Liver (tissue), 9 donors: ENCODE measurements around the gene USP35. TPM values are rescaled to one million over a fixed set of nuclear protein-coding genes. Genes with fewer than 3 reads are reported as not detected.

ENCODE experiments used
- DNase-seq: peaks from one replicate; pipeline ENCODE4 v3.0.0-alpha.2; 2017; ENCODE audit warnings: low spot score
- H3K27ac ChIP-seq, 2 donors: one replicate each; pipeline ENCODE4 v1.7.0; 2013; ENCODE audit warnings: inconsistent platforms in 2 of 2, low read length in 2 of 2, control low read depth in 1 of 2, low read depth in 1 of 2, mild to moderate bottlenecking in 1 of 2
- H3K27me3 ChIP-seq, 4 donors: one replicate each; pipeline versions ENCODE4 v1.6.1 to v1.7.0; 2013; ENCODE audit warnings: low read length in 3 of 4, inconsistent platforms in 1 of 4, mild to moderate bottlenecking in 1 of 4, moderate library complexity in 1 of 4; ENCODE audit not compliant: control insufficient read depth in 4 of 4, insufficient read depth in 4 of 4
- H3K36me3 ChIP-seq, 4 donors: one replicate each; pipeline versions ENCODE4 v1.6.1 to v1.7.0; 2013; ENCODE audit warnings: low read length in 3 of 4, mild to moderate bottlenecking in 3 of 4, low read depth in 1 of 4, moderate library complexity in 1 of 4; ENCODE audit not compliant: control insufficient read depth in 4 of 4, insufficient read depth in 3 of 4
- H3K4me1 ChIP-seq, 4 donors: one replicate each; pipeline versions ENCODE4 v1.6.1 to v1.7.0; 2013; ENCODE audit warnings: low read length in 3 of 4, mild to moderate bottlenecking in 3 of 4, moderate library complexity in 1 of 4; ENCODE audit not compliant: control insufficient read depth in 4 of 4, insufficient read depth in 4 of 4
- H3K4me3 ChIP-seq, 3 donors: one replicate each; pipeline versions ENCODE4 v1.6.1 to v1.7.0; 2013; ENCODE audit warnings: low read length in 3 of 3, control low read depth in 1 of 3, low read depth in 1 of 3, mild to moderate bottlenecking in 1 of 3
- H3K9ac ChIP-seq, 2 donors: one replicate each; pipeline ENCODE4 v1.7.0; 2013; ENCODE audit warnings: low read length in 2 of 2, mild to moderate bottlenecking in 2 of 2, moderate library complexity in 2 of 2, control low read depth in 1 of 2, low read depth in 1 of 2
- H3K9me3 ChIP-seq, 4 donors: one replicate each; pipeline versions ENCODE4 v1.6.1 to v1.7.0; 2013; ENCODE audit warnings: low read length in 3 of 4; ENCODE audit not compliant: control insufficient read depth in 4 of 4
- ATF3 ChIP-seq: IDR thresholded peaks from 2 replicates; pipeline ENCODE4 v1.6.1; 2016; ENCODE audit warnings: antibody characterized with exemption
- CTCF ChIP-seq: fragments of 150-350 bp; IDR thresholded peaks from 2 replicates; pipeline ENCODE4 v1.5.1; 2017; ENCODE audit warnings: improper control_type of control experiment, low read depth, low read length; ENCODE audit not compliant: missing input control
- EGR1 ChIP-seq, 2 donors: IDR thresholded peaks; 2 replicates each; pipeline ENCODE4 v1.6.1; 2016 to 2018; ENCODE audit warnings: antibody characterized with exemption in 2 of 2, low read depth in 2 of 2
- FOXA1 ChIP-seq: IDR thresholded peaks from 2 replicates; pipeline ENCODE4 v1.6.1; 2016; ENCODE audit warnings: antibody characterized with exemption
- FOXA2 ChIP-seq: IDR thresholded peaks from 2 replicates; pipeline ENCODE4 v1.6.1; 2016; ENCODE audit warnings: antibody characterized with exemption
- GABPA ChIP-seq, 2 donors: IDR thresholded peaks in 1 of 2; conservative IDR thresholded peaks in 1 of 2; 2 replicates each; pipeline ENCODE4 v1.6.1; 2016; ENCODE audit warnings: antibody characterized with exemption in 2 of 2, mild to moderate bottlenecking in 1 of 2, moderate library complexity in 1 of 2
- HNF4A ChIP-seq, 2 donors: conservative IDR thresholded peaks; 2 replicates each; pipeline ENCODE4 v1.6.1; 2016; ENCODE audit warnings: antibody characterized with exemption in 2 of 2, mild to moderate bottlenecking in 2 of 2
- JUND ChIP-seq, 2 donors: IDR thresholded peaks; 2 replicates each; pipeline ENCODE4 v1.6.1; 2016; ENCODE audit warnings: antibody characterized with exemption in 2 of 2
- NR2F2 ChIP-seq: IDR thresholded peaks from 2 replicates; pipeline ENCODE4 v1.6.1; 2016; ENCODE audit warnings: antibody characterized with exemption
- RAD21 ChIP-seq, 2 donors: IDR thresholded peaks; 2 replicates each; pipeline ENCODE4 v1.6.1; 2016; ENCODE audit warnings: antibody characterized with exemption in 2 of 2, mild to moderate bottlenecking in 2 of 2
- REST ChIP-seq: IDR thresholded peaks from 2 replicates; pipeline ENCODE4 v1.6.1; 2016; ENCODE audit warnings: antibody characterized with exemption, mild to moderate bottlenecking
- RXRA ChIP-seq, 2 donors: IDR thresholded peaks; 2 replicates each; pipeline ENCODE4 v1.6.1; 2017 to 2018; ENCODE audit warnings: antibody characterized with exemption in 2 of 2, mild to moderate bottlenecking in 1 of 2
- SP1 ChIP-seq: IDR thresholded peaks from 2 replicates; pipeline ENCODE4 v1.6.1; 2018; ENCODE audit warnings: antibody characterized with exemption, mild to moderate bottlenecking
- YY1 ChIP-seq: IDR thresholded peaks from 2 replicates; pipeline ENCODE4 v1.6.1; 2016; ENCODE audit warnings: antibody characterized with exemption, mild to moderate bottlenecking
- ZBTB33 ChIP-seq: IDR thresholded peaks from 2 replicates; pipeline ENCODE4 v1.6.1; 2016; ENCODE audit warnings: antibody characterized with exemption
- WGBS: extraction: QIAGEN DNeasy Blood & Tissue Kit; methylation state at CpG from one replicate; pipeline ENCODE4 v1.1.7; 2013; 5-methylcytosine and 5-hydroxymethylcytosine counted together
- polyA plus RNA-seq, 2 donors: library from polyadenylated mRNA; stranded (reverse) in 1 of 2; unstranded in 1 of 2; fragments of 200-250 nt in 1 of 2; fragments of >200 nt in 1 of 2; fragmentation: Nextera tagmentation in 1 of 2; extraction: Ambion mirVana in 1 of 2; gene quantifications; one replicate each; pipeline versions ENCODE4 v1.2.1 to v1.2.3, GENCODE V29; 2013 to 2015
- total RNA-seq, 2 donors: library from RNA; depleted of rRNA; stranded (reverse); fragments of >200 nt; gene quantifications; one replicate each; pipeline ENCODE4 v1.2.3, GENCODE V29; 2014
- donor health status: healthy.
- donor health status: healthy.
- donor health status: healthy.
- donor health status: healthy.
- donor health status: healthy.

The USP35 gene
- total RNA-seq: 10 to 100 TPM in 1 of 2 donors, 1 to 10 TPM in 1; 2.3 to 11.0 TPM
- polyA plus RNA-seq: 1 to 10 TPM; 2.6 to 7.0 TPM

GRCh38 chr11:78188286-78189173 is at the start of gene USP35, which contains the start of gene KCTD21:
USP35 (plus strand) TSS chr11:78188919; CDS start chr11:78196246, 7,327 bp downstream.
KCTD21 (minus strand) TSS chr11:78188626; CDS start chr11:78174554, 14,072 bp downstream.
- WGBS: under 1% methylated on average over 74 of the region's 74 CpGs
- H3K4me1 ChIP-seq: peaks cover 20 to 59% (median 50%) of the 10 kb centered on the region in 4 donors
- H3K27me3 ChIP-seq: no peaks in the 10 kb centered on the region
- peak within 1 kb of the TSS; percentile 71 to 73 (median 71) for H3K4me3 ChIP-seq
- no peaks in the 10 kb centered on the region for H3K9me3 ChIP-seq
- peak within 1 kb of the TSS; percentile 95 to 97 for H3K27ac ChIP-seq
- H3K9ac ChIP-seq: peak within 1 kb of the TSS; percentile 93 to 95
- DNase-seq: peak; percentile 91
- no peaks in the 10 kb centered on the region for H3K36me3 ChIP-seq
- TF ChIP-seq SP1 (peak; percentile 70), RXRA (IDR thresholded peaks at IDR 0.05) (no peak), EGR1 (IDR thresholded peaks at IDR 0.05; ENCODE audit: low read depth in 2 of 2) (peak in 1 of 2 donors; percentile 50), YY1 (peak; percentile 37), RAD21 (IDR thresholded peaks at IDR 0.05) (peak; percentile 36 to 62), FOXA2 (no peak), HNF4A (conservative IDR thresholded peaks at IDR 0.05) (no peak), GABPA (IDR thresholded peaks at IDR 0.05 in 1 of 2, conservative IDR thresholded peaks at IDR 0.05 in 1 of 2) (peak in 1 of 2 donors; percentile 48), REST (peak; percentile 50), FOXA1 (no peak)

- 1% methylated on average over 52 of the region's 52 CpGs for WGBS
- Histone ChIP-seq H3K4me1 (peaks cover 0 to 16% (median 12%) of the 10 kb centered on the region in 4 donors), H3K27ac (peak within 1 kb of the TSS; percentile 68 to 78), H3K9me3 (no peaks in the 10 kb centered on the region), H3K9ac (peak within 1 kb of the TSS; percentile 74 to 85), H3K36me3 (peaks cover 0 to 4% (median 2%) of the 10 kb centered on the region in 4 donors), H3K27me3 (no peaks in the 10 kb centered on the region), H3K4me3 (peak within 1 kb of the TSS; percentile 78 to 98 (median 83))
- peak; percentile 91 for DNase-seq
- TF ChIP-seq REST (peak; percentile 64), YY1 (peak; percentile 99), NR2F2 (peak; percentile 56), RXRA (IDR thresholded peaks at IDR 0.05) (peak; percentile 20 to 45), SP1 (peak; percentile 55), HNF4A (conservative IDR thresholded peaks at IDR 0.05) (no peak), FOXA1 (no peak), ZBTB33 (peak; percentile 43), ATF3 (no peak), RAD21 (IDR thresholded peaks at IDR 0.05) (peak; percentile 60 to 67), GABPA (IDR thresholded peaks at IDR 0.05 in 1 of 2, conservative IDR thresholded peaks at IDR 0.05 in 1 of 2) (peak; percentile 12 to 90), JUND (IDR thresholded peaks at IDR 0.05) (no peak), CTCF (no peak)
Observed at GRCh38 chr11:78139422-78140391, 49.0 kb upstream of the USP35 start, which contains the start of gene ALG8. ALG8 (minus strand) TSS chr11:78139626; CDS start chr11:78139588, 38 bp downstream.
